Measurements from ENCODE around the gene OGFOD3.
"Not testable (repeated sequence)": the region's sequence is repeated elsewhere in the genome, so short reads cannot be mapped to it uniquely, and the experiment has no call there.

DNA sequence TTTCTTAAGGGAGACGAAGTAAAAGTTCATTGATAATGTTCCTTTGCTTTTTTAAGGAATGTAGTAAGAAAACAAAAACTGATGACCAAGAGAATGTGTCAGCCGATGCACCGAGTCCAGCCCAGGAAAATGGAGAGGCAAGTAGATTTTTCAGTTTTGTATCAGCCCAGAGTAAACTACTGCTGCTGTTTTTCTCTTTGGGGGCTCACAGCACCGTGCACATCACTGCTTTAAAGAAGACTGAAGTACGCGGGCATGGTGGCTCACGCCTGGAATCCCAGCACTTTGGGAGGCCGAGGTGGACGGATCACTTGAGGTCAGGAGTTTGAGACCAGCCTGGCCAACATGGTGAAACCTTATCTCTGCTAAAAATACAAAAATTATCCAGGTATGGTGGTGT is 41.5 kb upstream of the OGFOD3 start:
- TF ChIP-seq, protein P1, sequence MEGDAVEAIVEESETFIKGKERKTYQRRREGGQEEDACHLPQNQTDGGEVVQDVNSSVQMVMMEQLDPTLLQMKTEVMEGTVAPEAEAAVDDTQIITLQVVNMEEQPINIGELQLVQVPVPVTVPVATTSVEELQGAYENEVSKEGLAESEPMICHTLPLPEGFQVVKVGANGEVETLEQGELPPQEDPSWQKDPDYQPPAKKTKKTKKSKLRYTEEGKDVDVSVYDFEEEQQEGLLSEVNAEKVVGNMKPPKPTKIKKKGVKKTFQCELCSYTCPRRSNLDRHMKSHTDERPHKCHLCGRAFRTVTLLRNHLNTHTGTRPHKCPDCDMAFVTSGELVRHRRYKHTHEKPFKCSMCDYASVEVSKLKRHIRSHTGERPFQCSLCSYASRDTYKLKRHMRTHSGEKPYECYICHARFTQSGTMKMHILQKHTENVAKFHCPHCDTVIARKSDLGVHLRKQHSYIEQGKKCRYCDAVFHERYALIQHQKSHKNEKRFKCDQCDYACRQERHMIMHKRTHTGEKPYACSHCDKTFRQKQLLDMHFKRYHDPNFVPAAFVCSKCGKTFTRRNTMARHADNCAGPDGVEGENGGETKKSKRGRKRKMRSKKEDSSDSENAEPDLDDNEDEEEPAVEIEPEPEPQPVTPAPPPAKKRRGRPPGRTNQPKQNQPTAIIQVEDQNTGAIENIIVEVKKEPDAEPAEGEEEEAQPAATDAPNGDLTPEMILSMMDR (IDR thresholded peaks at IDR 0.05), result not testable (repeated sequence)
- TF ChIP-seq POLR2A (IDR thresholded peaks at IDR 0.05), result not testable (repeated sequence)
